NCI-H1105 treated with DMSO at 0.1 percent for 48 hours (cell line): ENCODE results near the gene DAND5.
"Not testable (repeated sequence)": the region's sequence is repeated elsewhere in the genome, so short reads cannot be mapped to it uniquely, and the experiment has no call there.

Source experiments
- DNase-seq: peaks from one replicate; lab custom pipeline; 2025; lab: John Stamatoyannopoulos, UW

The DAND5 gene

GRCh38 chr19:12967907-12968306 lies 1.5 kb upstream of the DAND5 start:
- no peak for DNase-seq

GRCh38 chr19:12970070-12970820 lies 869 bp downstream of the DAND5 start:
- no peak for DNase-seq

- no peak for DNase-seq
Measured at GRCh38 chr19:12973236-12973635, 3.9 kb downstream of the DAND5 start.

- DNase-seq = no peak
Measured at GRCh38 chr19:12974301-12975220, 5.2 kb downstream of the DAND5 start.

GRCh38 chr19:12975221-12975741 lies 5.9 kb downstream of the DAND5 start:
- DNase-seq = no peak

GRCh38 chr19:12976109-12976508 lies 6.7 kb downstream of the DAND5 start:
- DNase-seq = not testable (repeated sequence)

GRCh38 chr19:12979974-12980373 lies 10.6 kb downstream of the DAND5 start:
- no peak for DNase-seq

GRCh38 chr19:12982648-12983047 lies 13.3 kb downstream of the DAND5 start:
- no peak for DNase-seq

GRCh38 chr19:12983091-12983490 lies 13.7 kb downstream of the DAND5 start:
- no peak for DNase-seq

GRCh38 chr19:12983542-12984142 lies 14.3 kb downstream of the DAND5 start:
- DNase-seq = peak; percentile 64

- no peak for DNase-seq
Measured at GRCh38 chr19:12984143-12984627, 14.8 kb downstream of the DAND5 start.

GRCh38 chr19:12984683-12985048 lies 15.3 kb downstream of the DAND5 start:
- no peak for DNase-seq

- no peak for DNase-seq
Measured at GRCh38 chr19:12985049-12985776, 15.8 kb downstream of the DAND5 start.

GRCh38 chr19:12986726-12987125 lies 17.4 kb downstream of the DAND5 start:
- no peak for DNase-seq

- DNase-seq = no peak
Measured at GRCh38 chr19:12987190-12987589, 17.8 kb downstream of the DAND5 start.

- DNase-seq = peak; percentile 22
Measured at GRCh38 chr19:12987781-12988180, 18.4 kb downstream of the DAND5 start.

- no peak for DNase-seq
Measured at GRCh38 chr19:12990431-12990830, 21.1 kb downstream of the DAND5 start.

- DNase-seq = no peak
Measured at GRCh38 chr19:12990853-12991252, 21.5 kb downstream of the DAND5 start.

- DNase-seq = no peak
Measured at GRCh38 chr19:12991296-12991695, 21.9 kb downstream of the DAND5 start.

GRCh38 chr19:12992729-12993128 lies 23.4 kb downstream of the DAND5 start:
- DNase-seq = no peak

GRCh38 chr19:12993562-12993961 lies 24.2 kb downstream of the DAND5 start:
- no peak for DNase-seq
